ENCODE measurements around the gene PLS3. TPM values are rescaled to one million over a fixed set of nuclear protein-coding genes. Genes with fewer than 3 reads are reported as not detected.

The PLS3 gene
- polyA plus RNA-seq, 2 donors: 59.6 to 103 TPM

- 57 to 70% methylated on average over 5 of the region's 5 CpGs for WGBS, 2 donors
- H3K4me1 ChIP-seq (ENCODE audit: control insufficient read depth in 2 of 2, insufficient read depth in 2 of 2, low read length in 1 of 2): no peaks in the 10 kb centered on the region
These were observed 88.6 kb downstream of the PLS3 start for GRCh38 chrX:115649461-115650063.

GRCh38 chrX:115650449-115650848 lies 89.5 kb downstream of the PLS3 start:
- Histone ChIP-seq H3K4me3 (ENCODE audit: low read depth in 1 of 2, low read length in 2 of 2) (no peak overlapping the region), H3K27me3 (ENCODE audit: control insufficient read depth in 1 of 2, insufficient read depth in 2 of 2, low read length in 2 of 2) (no peaks in the 10 kb centered on the region), H3K9me3 (ENCODE audit: control insufficient read depth in 2 of 2, insufficient read depth in 1 of 2, low read depth in 1 of 2, low read length in 1 of 2) (no peaks in the 10 kb centered on the region), H3K4me1 (ENCODE audit: control insufficient read depth in 2 of 2, insufficient read depth in 2 of 2, low read length in 1 of 2) (no peaks in the 10 kb centered on the region), H3K36me3 (ENCODE audit: control insufficient read depth in 2 of 2, insufficient read depth in 2 of 2, low read length in 1 of 2) (no peaks in the 10 kb centered on the region), H3K27ac (ENCODE audit: low read depth in 2 of 2, low read length in 1 of 2) (no peak overlapping the region)

More at GRCh38 chrX:115649461-115650063, 88.6 kb downstream of the PLS3 start:
- no peaks in the 10 kb centered on the region for H3K9me3 ChIP-seq (ENCODE audit: control insufficient read depth in 2 of 2, insufficient read depth in 1 of 2, low read depth in 1 of 2, low read length in 1 of 2)
- no peaks in the 10 kb centered on the region for H3K36me3 ChIP-seq (ENCODE audit: control insufficient read depth in 2 of 2, insufficient read depth in 2 of 2, low read length in 1 of 2)
- H3K4me3 ChIP-seq (ENCODE audit: low read depth in 1 of 2, low read length in 2 of 2): no peak overlapping the region
- H3K27ac ChIP-seq (ENCODE audit: low read depth in 2 of 2, low read length in 1 of 2): no peak overlapping the region
- no peaks in the 10 kb centered on the region for H3K27me3 ChIP-seq (ENCODE audit: control insufficient read depth in 1 of 2, insufficient read depth in 2 of 2, low read length in 2 of 2)

- no peaks in the 10 kb centered on the region for H3K9me3 ChIP-seq (ENCODE audit: control insufficient read depth in 2 of 2, insufficient read depth in 1 of 2, low read depth in 1 of 2, low read length in 1 of 2)
- WGBS, 2 donors: 2 to 7% methylated on average over 2 of the region's 2 CpGs
These were observed 89.9 kb downstream of the PLS3 start for GRCh38 chrX:115650916-115651315.

GRCh38 chrX:115652221-115652620 lies 91.2 kb downstream of the PLS3 start:
- Histone ChIP-seq H3K27me3 (ENCODE audit: control insufficient read depth in 1 of 2, insufficient read depth in 2 of 2, low read length in 2 of 2) (no peaks in the 10 kb centered on the region), H3K4me3 (ENCODE audit: low read depth in 1 of 2, low read length in 2 of 2) (no peak overlapping the region), H3K9me3 (ENCODE audit: control insufficient read depth in 2 of 2, insufficient read depth in 1 of 2, low read depth in 1 of 2, low read length in 1 of 2) (no peaks in the 10 kb centered on the region), H3K27ac (ENCODE audit: low read depth in 2 of 2, low read length in 1 of 2) (no peak overlapping the region), H3K4me1 (ENCODE audit: control insufficient read depth in 2 of 2, insufficient read depth in 2 of 2, low read length in 1 of 2) (no peaks in the 10 kb centered on the region), H3K36me3 (ENCODE audit: control insufficient read depth in 2 of 2, insufficient read depth in 2 of 2, low read length in 1 of 2) (no peaks in the 10 kb centered on the region)
- WGBS, 2 donors: 88 to 95% methylated on average over 5 of the region's 5 CpGs

More at GRCh38 chrX:115650916-115651315, 89.9 kb downstream of the PLS3 start:
- Histone ChIP-seq H3K4me3 (ENCODE audit: low read depth in 1 of 2, low read length in 2 of 2) (no peak overlapping the region), H3K27me3 (ENCODE audit: control insufficient read depth in 1 of 2, insufficient read depth in 2 of 2, low read length in 2 of 2) (no peaks in the 10 kb centered on the region), H3K27ac (ENCODE audit: low read depth in 2 of 2, low read length in 1 of 2) (no peak overlapping the region), H3K4me1 (ENCODE audit: control insufficient read depth in 2 of 2, insufficient read depth in 2 of 2, low read length in 1 of 2) (no peaks in the 10 kb centered on the region), H3K36me3 (ENCODE audit: control insufficient read depth in 2 of 2, insufficient read depth in 2 of 2, low read length in 1 of 2) (no peaks in the 10 kb centered on the region)

GRCh38 chrX:115665122-115665521 lies 104.1 kb downstream of the PLS3 start:
- Histone ChIP-seq H3K4me3 (ENCODE audit: low read depth in 1 of 2, low read length in 2 of 2) (no peak overlapping the region), H3K27me3 (ENCODE audit: control insufficient read depth in 1 of 2, insufficient read depth in 2 of 2, low read length in 2 of 2) (no peaks in the 10 kb centered on the region), H3K4me1 (ENCODE audit: control insufficient read depth in 2 of 2, insufficient read depth in 2 of 2, low read length in 1 of 2) (no peaks in the 10 kb centered on the region), H3K9me3 (ENCODE audit: control insufficient read depth in 2 of 2, insufficient read depth in 1 of 2, low read depth in 1 of 2, low read length in 1 of 2) (no peaks in the 10 kb centered on the region), H3K27ac (ENCODE audit: low read depth in 2 of 2, low read length in 1 of 2) (no peak overlapping the region), H3K36me3 (ENCODE audit: control insufficient read depth in 2 of 2, insufficient read depth in 2 of 2, low read length in 1 of 2) (no peaks in the 10 kb centered on the region)
- 83 to 91% methylated on average over 9 of the region's 9 CpGs for WGBS, 2 donors

GRCh38 chrX:115679460-115679859 lies 118.5 kb downstream of the PLS3 start:
- Histone ChIP-seq H3K4me1 (ENCODE audit: control insufficient read depth in 2 of 2, insufficient read depth in 2 of 2, low read length in 1 of 2) (no peaks in the 10 kb centered on the region), H3K27me3 (ENCODE audit: control insufficient read depth in 1 of 2, insufficient read depth in 2 of 2, low read length in 2 of 2) (peaks cover 0 to 2% of the 10 kb centered on the region in 2 donors)
- 12 to 17% methylated on average over 7 of the region's 7 CpGs for WGBS, 2 donors

GRCh38 chrX:115687595-115687994 lies 126.6 kb downstream of the PLS3 start:
- H3K9me3 ChIP-seq (ENCODE audit: control insufficient read depth in 2 of 2, insufficient read depth in 1 of 2, low read depth in 1 of 2, low read length in 1 of 2): no peaks in the 10 kb centered on the region
- no peaks in the 10 kb centered on the region for H3K36me3 ChIP-seq (ENCODE audit: control insufficient read depth in 2 of 2, insufficient read depth in 2 of 2, low read length in 1 of 2)
- H3K4me1 ChIP-seq (ENCODE audit: control insufficient read depth in 2 of 2, insufficient read depth in 2 of 2, low read length in 1 of 2): no peaks in the 10 kb centered on the region
- H3K4me3 ChIP-seq (ENCODE audit: low read depth in 1 of 2, low read length in 2 of 2): no peak overlapping the region
- WGBS, 2 donors: 72 to 76% methylated on average over 4 of the region's 4 CpGs
- H3K27ac ChIP-seq (ENCODE audit: low read depth in 2 of 2, low read length in 1 of 2): no peak overlapping the region
- H3K27me3 ChIP-seq (ENCODE audit: control insufficient read depth in 1 of 2, insufficient read depth in 2 of 2, low read length in 2 of 2): peaks cover 0 to 3% of the 10 kb centered on the region in 2 donors

More at GRCh38 chrX:115679460-115679859, 118.5 kb downstream of the PLS3 start:
- H3K27ac ChIP-seq (ENCODE audit: low read depth in 2 of 2, low read length in 1 of 2): no peak overlapping the region
- no peak overlapping the region for H3K4me3 ChIP-seq (ENCODE audit: low read depth in 1 of 2, low read length in 2 of 2)
- H3K36me3 ChIP-seq (ENCODE audit: control insufficient read depth in 2 of 2, insufficient read depth in 2 of 2, low read length in 1 of 2): no peaks in the 10 kb centered on the region
- H3K9me3 ChIP-seq (ENCODE audit: control insufficient read depth in 2 of 2, insufficient read depth in 1 of 2, low read depth in 1 of 2, low read length in 1 of 2): no peaks in the 10 kb centered on the region

- Histone ChIP-seq H3K27me3 (ENCODE audit: control insufficient read depth in 1 of 2, insufficient read depth in 2 of 2, low read length in 2 of 2) (peaks cover 0 to 6% of the 10 kb centered on the region in 2 donors), H3K27ac (ENCODE audit: low read depth in 2 of 2, low read length in 1 of 2) (no peak overlapping the region), H3K4me1 (ENCODE audit: control insufficient read depth in 2 of 2, insufficient read depth in 2 of 2, low read length in 1 of 2) (no peaks in the 10 kb centered on the region), H3K4me3 (ENCODE audit: low read depth in 1 of 2, low read length in 2 of 2) (no peak overlapping the region), H3K36me3 (ENCODE audit: control insufficient read depth in 2 of 2, insufficient read depth in 2 of 2, low read length in 1 of 2) (no peaks in the 10 kb centered on the region), H3K9me3 (ENCODE audit: control insufficient read depth in 2 of 2, insufficient read depth in 1 of 2, low read depth in 1 of 2, low read length in 1 of 2) (no peaks in the 10 kb centered on the region)
- WGBS, 2 donors: 44 to 47% methylated on average over 4 of the region's 4 CpGs
These were observed 129.0 kb downstream of the PLS3 start for GRCh38 chrX:115689931-115690330.

GRCh38 chrX:115690511-115691216 lies 129.7 kb downstream of the PLS3 start:
- Histone ChIP-seq H3K4me1 (ENCODE audit: control insufficient read depth in 2 of 2, insufficient read depth in 2 of 2, low read length in 1 of 2) (no peaks in the 10 kb centered on the region), H3K9me3 (ENCODE audit: control insufficient read depth in 2 of 2, insufficient read depth in 1 of 2, low read depth in 1 of 2, low read length in 1 of 2) (no peaks in the 10 kb centered on the region), H3K27ac (ENCODE audit: low read depth in 2 of 2, low read length in 1 of 2) (no peak overlapping the region), H3K27me3 (ENCODE audit: control insufficient read depth in 1 of 2, insufficient read depth in 2 of 2, low read length in 2 of 2) (peaks cover 0 to 8% of the 10 kb centered on the region in 2 donors), H3K4me3 (ENCODE audit: low read depth in 1 of 2, low read length in 2 of 2) (no peak overlapping the region), H3K36me3 (ENCODE audit: control insufficient read depth in 2 of 2, insufficient read depth in 2 of 2, low read length in 1 of 2) (no peaks in the 10 kb centered on the region)
- 15 to 20% methylated on average over 4 of the region's 4 CpGs for WGBS, 2 donors

GRCh38 chrX:115693476-115693875 lies 132.5 kb downstream of the PLS3 start:
- no peak overlapping the region for H3K27ac ChIP-seq (ENCODE audit: low read depth in 2 of 2, low read length in 1 of 2)
- H3K36me3 ChIP-seq (ENCODE audit: control insufficient read depth in 2 of 2, insufficient read depth in 2 of 2, low read length in 1 of 2): no peaks in the 10 kb centered on the region
- H3K9me3 ChIP-seq (ENCODE audit: control insufficient read depth in 2 of 2, insufficient read depth in 1 of 2, low read depth in 1 of 2, low read length in 1 of 2): no peaks in the 10 kb centered on the region
- no peak overlapping the region for H3K4me3 ChIP-seq (ENCODE audit: low read depth in 1 of 2, low read length in 2 of 2)
- H3K4me1 ChIP-seq (ENCODE audit: control insufficient read depth in 2 of 2, insufficient read depth in 2 of 2, low read length in 1 of 2): no peaks in the 10 kb centered on the region
- WGBS, 2 donors: 42 to 80% methylated on average over 6 of the region's 6 CpGs
- H3K27me3 ChIP-seq (ENCODE audit: control insufficient read depth in 1 of 2, insufficient read depth in 2 of 2, low read length in 2 of 2): peaks cover 0 to 9% of the 10 kb centered on the region in 2 donors
